Stimulated activated CD4-positive, alpha-beta T cell treated with anti-CD3 and anti-CD28 coated beads, Interleukin-1b, Interleukin-23, amount 100 ng/mL, for 24 hours (primary cell): ENCODE data around the gene LTBR.
A peak's percentile ranks its signal among the peaks of the same experiment; 100 is the strongest.
"Not testable (repeated sequence)": the region's sequence is repeated elsewhere in the genome, so short reads cannot be mapped to it uniquely, and the experiment has no call there.

Source experiments
- DNase-seq, 4 experiments: peaks; one replicate each; pipeline ENCODE4 v3.0.0-alpha.2; 2020; ENCODE audit warnings: low read depth in 4 of 4, low spot score in 1 of 4

Gene LTBR

DNA sequence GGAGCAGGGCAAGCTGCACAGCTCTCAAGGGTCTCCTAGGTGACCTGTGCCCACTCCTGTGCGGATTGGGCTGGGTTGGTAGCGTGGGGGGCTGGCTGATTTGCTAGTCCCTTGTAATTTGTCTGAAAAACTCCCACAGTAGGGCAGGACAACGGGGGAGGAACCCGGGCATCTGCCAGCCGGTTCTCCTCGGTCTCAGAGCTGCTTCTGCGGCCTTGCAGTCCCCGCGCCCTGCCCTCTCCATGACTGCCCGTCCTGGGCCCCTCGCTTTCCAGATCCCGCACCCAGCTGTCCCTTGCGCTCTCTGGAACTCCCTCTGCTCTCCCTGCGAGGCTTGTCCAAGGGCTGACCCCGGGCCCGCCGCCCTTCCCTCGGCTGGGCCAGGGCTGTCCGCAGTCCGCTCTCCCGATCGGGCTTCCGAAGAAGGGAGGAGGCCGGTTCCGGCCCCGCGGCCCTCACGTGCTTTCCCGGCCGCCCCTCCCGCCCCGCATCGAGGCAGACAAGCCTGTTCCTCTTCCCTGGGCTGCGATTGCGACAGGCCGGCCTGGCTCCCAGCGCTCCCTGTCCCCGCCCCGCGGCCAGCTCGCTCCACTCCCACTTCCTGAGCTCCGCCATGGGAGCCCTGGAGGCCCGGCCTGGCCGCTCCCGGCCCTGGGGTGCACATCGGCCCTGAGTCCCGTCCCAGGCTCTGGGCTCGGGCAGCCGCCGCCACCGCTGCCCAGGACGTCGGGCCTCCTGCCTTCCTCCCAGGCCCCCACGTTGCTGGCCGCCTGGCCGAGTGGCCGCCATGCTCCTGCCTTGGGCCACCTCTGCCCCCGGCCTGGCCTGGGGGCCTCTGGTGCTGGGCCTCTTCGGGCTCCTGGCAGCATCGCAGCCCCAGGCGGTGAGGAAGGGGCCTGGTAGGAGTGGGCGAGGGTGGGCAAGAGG lies at the start of gene LTBR:
Gene LTBR, plus strand, starts transcription at position 591 of the 927 bp plus-strand sequence. Its CDS starts 197 bp downstream, at position 788.
- DNase-seq = no peak

DNA sequence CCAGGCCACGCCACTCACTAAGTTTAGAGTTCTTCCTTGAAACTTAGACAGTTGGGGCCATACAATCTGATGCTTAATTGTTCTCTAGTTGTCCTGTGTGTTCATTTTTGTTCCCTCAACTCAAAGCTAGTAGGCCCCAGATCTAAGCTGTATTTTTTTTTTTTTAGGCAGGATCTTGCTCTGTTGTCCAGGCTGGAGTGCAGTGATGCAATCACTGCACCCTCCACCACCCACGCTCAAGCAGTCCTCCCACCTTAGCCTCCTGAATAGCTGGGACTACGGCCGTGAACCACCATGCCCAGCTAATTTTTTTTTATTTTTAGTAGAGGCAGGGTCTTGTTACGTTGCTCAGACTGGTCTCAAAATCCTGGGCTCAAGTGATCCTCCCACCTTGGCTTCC lies 49.6 kb upstream of the LTBR start:
- no peak for DNase-seq

DNA sequence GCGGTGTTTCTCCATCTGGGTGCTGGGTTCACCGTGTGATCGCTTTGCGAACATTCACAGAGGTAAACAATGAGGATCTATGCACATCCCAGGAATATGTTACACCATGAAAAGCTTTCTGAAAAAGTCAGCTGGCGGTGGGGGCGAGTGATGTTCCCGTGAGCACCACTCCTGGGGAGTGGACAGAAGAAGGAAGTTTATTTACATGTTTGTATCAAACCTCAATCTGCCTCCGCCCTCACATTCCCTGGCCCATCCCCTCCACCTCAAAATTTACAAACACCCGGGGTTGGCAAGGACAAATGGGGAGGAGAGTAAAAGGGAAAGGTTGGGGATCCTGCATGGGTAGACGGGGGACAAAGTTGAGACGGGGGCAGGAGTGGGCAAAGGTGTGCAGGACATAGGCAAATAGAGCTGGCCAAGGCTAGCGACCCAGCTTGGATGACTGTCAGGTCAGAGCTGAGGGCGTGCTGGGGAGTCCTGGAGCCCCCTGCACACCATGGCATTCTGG lies 49.0 kb upstream of the LTBR start:
- DNase-seq = no peak

DNA sequence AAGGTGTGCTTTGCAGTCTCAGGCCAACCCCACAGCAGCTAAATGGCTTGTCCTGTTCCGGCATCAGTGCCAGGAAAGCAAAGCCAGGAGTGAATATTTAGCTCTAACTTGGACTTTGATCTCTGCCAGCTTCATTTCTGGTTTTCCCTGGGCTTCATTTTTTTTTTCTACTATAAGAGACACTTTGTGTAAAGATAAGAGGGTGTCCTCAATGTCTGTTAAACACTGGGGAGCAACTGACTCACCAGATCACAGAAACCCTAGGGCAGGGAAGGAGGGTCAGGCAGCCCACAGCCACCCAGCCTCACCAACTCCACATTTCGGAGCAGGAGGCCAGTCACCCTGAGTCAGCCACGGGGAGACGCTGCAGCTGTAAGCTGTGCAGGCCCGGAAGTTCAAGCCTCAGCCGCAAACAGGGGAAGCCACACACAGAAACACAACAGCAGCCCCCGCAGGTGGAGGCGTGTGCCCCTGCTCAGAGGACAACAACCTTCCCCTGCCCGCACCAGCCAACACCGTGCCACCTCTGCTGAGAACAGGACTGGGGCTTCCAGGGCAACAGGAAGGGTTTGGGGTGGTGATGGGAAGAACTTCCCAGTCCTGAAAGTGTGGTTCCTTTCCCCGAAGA lies 48.4 kb upstream of the LTBR start:
- DNase-seq = peak; percentile 61 to 85 (median 72)

DNA sequence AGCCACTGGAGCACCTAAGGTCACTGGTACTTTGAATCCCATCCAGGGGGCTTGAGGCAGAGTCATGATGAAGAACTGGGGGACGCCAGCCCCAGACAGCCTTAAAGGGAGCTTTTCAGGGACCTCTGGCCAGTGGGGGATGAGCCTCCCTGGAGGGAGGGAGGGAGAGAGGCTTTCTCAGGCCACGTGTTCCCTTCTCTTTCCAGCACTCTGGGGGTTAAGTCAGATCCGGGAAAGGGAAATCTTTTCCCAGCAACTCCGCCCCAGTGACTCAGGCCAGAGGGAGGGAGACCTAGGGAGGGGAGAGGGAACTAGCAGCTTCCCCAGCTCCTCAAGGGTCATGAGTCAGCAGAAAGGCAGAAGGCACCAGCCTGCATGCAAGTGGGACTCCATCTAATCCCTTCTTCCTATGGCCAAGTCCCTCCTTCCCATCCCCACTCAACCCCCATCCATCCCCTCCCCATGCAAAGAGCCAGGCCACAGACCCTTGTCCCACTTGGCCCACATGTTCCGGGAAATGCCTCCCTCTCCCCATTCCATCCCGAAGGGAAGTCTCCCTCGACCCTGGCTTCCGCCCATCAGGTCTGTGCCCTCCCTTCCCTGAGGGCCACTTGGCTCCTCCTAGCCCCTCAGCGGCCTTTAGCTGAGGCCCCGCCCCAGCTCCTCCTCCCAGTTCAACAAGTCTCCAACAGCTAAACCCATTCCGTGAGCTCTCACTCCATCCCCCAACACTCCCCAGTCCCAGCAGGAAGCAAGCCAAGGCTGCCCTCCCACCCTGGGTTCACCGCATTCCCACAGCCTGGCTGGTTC lies 47.7 kb upstream of the LTBR start:
- DNase-seq = peak in 1 of 4 experiments; percentile 57

DNA sequence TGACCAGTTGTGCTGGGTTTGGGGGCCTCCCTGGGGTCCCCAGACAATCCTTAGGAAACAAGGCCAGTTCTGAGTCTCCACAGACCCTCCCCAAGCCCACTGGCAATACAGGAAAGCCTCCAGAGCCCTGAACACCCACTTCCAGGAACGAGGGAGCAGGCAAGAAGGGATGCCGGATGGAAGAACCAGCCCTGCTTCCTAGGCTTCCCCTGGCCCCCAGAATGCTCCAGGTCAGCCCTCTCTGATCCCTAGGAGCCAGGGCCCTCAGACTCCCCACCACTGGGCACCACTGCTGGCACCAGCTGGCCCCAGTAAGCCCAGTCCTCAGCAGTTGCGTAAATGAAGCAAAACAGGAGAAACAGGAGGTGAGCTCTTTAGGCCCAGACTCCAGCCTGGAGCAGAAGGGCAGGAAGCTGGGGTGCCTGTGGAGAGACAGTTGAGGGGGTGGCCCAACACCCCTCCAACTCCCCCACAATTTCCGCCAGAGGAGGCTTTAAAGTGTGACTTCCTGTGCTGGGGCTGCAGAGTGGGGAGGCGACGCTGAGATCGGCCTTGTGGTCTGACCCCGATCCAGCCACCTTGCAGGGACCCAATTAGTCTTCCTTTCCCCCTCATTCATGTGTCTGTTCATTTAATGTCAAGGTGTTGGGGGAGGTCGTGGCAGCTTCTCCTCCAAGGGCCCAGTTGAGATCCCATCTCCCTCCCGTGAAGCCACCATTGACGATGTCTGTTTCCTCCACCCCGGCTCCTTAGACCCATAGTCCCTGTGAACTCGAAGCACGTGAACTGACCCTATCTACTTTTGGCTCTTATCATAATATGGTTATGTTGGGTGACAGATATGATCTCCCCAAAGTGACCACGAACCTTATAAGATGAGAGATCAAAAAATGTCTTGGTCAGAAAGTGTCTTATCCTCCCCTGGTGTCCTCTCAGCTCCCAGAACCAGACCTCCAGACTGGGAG lies 46.8 kb upstream of the LTBR start:
- no peak for DNase-seq

DNA sequence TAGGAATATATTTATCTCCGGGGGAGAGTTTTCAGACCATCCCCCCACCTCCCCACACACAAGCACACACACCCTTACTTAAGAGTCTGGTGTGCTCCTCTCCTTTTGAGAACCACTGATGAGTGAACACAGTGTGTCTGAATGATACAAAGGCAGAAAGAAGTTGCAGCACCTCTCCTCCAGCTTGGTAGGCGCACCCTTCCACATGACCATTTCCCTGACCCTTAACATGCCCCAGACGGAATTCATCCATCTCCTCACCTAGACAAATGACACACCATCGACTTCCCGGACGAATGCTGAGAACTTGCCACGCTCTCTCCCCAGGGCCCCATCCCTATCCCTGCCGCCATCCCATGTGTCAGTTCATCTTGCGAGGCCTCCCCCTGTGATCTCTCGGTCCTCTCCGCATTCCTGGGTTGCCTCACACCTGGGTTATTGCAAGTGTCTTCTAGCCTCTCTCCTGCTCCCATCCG lies 46.0 kb upstream of the LTBR start:
- DNase-seq = no peak

DNA sequence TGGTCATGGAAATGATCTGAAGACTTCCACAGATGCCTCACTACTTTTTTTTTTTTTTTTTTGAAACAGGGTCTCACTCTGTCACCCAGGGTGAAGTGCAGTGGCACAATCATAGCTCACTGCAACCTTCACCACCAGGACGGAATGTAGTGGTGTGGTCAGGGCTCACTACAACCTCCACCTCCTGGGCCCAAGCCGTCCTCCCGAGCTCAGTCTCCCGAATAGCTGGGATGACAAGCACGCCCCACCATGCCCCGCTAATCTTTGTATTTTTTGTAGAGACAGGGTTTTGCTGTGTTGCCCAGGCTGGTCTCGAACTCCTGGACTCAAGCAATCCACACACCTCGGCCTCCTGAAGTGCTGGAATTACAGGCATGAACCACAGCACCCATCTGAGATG lies 45.4 kb upstream of the LTBR start:
- not testable (repeated sequence) for DNase-seq

DNA sequence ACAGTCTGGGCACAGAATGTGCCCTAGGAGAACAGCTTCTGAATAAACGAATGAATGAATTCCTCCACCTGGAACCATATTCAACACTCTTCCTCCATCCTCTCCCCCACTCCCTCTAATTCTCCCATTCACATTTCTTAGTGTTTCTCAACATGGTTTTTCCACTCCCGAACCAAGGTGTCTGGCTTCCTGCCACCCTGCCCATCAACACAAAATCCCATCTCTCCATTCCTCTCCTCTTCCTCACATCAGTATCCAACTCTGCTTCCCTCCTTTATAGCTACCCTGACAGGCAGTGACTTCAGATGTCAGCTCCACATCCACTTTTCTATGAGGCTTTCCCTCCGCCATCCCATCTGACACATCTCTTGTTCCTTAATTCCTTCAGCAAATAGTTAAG lies 45.0 kb upstream of the LTBR start:
- DNase-seq = no peak

DNA sequence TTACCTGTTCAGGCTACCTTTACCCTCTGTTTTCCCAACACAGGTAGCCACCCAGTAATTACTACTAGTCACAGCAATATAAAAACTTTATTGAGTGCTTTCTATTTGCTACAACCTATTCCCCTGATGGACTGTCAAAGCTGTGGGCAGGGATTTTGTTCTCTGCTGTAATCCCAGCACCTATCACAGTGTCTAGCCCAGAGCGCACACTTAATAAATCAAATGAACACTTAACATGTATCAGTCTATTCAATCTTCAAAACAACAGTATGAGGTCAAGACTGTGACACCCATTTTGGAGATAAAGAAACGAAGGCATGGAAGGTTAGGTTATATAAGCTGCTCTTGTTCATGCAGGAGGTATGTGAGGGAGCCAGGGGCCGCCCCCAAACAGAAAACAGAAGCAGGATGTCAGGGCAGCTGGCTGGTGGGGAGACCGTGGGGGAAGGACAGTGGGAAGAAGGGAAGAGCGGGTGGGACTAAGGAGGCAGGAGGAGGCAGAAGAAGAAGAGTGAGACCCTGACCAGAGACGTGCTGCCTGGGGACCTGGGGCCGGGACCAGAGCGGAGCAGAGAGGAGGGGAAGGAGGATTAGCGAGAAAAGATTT lies 43.8 kb upstream of the LTBR start:
- no peak for DNase-seq

DNA sequence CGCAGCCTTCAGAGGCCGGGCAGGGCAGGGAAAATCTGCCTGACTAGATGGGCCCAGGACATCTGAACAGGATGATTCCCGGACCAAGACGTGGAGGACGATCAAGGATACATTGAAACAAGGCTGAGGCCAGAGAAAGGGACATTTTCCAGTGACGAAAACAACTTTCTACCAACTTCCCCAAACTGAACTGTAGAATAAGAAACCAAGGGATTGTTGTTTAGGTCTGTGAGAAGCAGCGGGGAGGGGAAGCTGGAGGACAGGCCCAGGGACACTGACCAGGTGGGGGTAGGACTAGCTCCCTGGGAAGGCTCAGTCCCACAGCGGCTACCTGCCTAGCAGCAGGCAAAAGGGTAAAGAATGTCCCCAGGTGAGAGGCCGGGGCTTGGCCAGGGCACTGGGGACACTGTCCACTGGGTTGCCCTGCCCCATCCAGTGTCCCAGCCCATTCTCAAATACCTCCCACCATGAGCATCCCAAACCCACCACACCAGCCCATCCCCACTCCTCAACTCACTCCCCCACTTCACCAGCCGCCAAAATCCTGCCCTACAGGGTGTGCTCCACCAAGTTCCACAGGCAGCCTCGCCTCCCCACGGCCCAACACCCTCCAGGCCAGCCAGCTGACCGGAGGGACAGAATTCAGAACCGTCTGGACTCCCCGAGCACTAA lies 43.1 kb upstream of the LTBR start:
- DNase-seq = no peak

DNA sequence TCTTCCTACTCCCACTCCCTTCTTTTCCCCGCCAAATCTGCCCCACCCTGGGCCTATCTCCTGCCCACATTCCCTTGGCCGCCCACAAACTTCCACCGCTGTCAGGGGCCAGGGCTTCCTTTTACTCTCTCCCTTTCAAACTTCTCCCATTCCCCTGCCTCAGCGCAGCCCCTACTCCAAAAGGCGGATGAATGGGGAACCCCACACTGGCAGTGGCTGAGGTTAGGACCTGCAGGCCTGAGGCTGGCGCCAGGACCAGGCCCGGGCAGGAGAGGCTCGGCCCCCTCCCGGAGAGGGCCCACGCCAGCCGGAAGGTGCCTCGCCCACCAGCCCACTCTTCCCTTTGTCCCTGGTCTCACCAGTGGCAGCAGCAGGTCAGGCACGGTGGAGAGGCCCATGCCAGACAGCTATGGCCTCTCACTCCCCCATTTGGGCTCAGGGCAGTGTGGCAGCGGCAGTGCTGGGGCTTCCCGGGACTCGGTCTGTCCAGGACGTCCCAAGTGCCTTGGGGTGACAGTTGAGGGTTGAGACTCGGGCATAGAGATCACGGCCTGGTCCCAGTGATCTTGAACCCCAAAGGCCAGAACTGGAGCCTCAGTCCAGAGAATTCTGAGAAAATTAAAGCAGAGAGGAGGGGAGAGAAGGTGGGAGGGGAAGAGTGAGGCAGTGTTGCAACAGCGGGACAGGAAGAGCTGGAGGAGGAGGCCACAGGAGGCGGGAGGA lies 42.4 kb upstream of the LTBR start, which contains the start of gene TNFRSF1A:
Gene TNFRSF1A, minus strand, starts transcription at position 660 of the 723 bp plus-strand sequence. Its CDS starts 262 bp downstream, at position 398.
- DNase-seq = peak in 1 of 4 experiments; percentile 42

DNA sequence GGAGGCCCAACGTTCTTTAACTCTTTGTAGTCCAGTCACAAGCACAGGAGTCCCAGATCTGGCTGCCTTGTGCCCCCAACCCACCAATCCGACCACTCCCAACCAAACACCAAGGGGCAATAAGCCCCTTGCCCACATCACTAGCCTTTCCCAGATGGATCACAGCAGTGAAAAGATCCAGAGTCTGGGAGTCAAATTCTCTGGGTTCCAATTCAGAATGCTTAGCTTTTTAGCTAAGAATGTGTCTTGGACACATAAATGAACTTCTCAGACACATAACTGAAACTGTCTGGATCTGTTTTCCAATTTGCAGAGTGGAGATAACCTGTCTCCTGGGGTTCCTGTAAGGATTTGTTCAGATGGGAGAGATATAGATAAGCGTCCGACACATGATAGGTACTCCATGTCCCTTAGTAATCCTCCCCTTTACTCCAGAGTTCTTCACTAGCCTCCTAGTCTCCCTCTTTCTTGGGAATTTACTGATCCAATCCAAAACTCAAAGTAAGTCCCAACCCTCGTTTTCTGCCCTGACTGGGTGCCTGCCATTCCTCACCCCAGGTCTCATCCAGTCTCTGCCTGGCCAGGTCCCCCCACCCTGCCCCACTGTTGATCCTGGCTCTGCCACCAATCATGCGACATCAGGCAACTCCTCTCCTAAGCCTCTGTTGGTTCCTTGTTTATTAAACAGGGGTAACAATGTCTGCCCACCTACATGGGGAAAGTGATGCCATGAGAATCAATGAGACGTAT lies 41.6 kb upstream of the LTBR start:
- no peak for DNase-seq

DNA sequence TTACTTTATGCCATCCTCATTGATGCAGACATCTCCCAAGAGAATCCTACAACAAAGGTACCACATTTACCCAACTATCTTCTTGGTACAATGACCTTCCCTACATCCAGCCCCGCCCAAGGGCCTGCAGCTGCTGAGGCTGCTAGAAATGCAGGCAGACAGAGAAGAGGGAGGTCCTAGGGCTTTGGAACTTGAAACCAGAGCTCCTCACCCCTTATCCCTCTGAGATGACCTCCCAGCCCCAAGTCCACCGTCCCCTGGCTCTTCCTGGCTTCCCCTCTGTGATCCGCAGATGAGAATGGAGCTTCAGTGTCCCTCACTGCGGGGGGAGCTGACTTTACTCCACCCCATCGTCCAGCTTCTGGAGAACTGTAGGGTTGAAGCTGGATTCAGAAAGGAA lies 40.4 kb upstream of the LTBR start:
- DNase-seq = no peak

DNA sequence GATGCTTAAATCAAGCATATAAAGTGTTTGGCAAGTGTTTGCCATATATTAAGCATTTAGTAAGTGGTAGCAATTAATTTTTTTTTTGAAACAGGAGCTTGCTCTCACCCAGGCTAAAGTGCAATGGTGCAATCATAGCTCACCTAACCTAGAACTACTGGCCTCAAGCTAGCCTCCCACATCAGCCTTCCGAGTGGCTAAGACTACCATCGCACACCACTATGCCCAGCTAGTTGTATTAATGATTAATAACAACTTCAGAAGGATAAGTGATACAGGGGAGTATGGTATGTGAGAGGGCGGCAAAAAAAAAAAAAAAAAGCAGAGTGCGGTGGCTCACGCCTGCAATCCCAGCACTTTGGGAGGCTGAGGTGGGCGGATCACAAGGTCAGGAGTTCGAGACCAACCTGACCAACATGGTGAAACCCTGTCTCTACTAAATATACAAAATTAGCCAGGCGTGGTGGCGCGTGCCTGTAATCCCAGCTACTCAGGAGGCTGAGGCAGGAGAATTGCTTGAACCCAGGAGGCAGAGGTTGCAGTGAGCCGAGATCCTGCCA lies 39.8 kb upstream of the LTBR start:
- DNase-seq = not testable (repeated sequence)

DNA sequence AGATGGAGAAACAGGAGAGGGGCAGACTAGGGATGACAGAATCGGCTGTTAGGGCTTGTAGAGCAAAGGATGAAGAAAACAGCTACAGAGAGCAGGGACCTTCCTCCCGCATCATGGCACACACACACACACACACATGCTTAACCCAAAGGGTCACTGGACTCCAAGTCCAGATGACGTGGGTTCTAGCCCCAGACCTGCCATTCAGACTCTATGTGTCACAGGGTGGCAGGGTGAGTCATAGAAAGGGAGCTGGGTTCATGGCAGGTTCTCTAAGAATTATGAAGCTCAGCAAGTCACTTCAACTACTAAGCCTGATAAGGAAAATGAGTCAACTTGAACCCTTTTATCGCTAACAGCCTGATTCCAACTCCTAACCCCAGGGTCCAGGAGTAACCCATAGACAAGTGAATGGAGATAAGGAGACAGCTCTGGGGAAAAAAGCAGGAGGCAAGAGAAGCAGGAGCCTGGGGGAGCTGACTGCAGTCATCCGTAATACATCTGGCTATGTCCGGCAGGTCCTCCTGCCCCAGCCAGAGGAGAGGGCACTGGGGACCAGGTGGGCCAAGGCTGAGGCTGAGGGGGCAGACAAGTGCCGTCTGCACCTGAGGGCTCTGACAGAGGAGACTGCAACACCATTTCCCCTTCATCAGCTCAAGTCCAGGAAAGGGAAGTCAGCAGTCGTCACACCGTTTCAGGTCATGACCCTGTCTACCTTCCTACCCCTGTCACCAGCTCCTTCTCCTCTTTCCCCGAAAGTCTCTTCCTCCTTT lies 38.5 kb upstream of the LTBR start:
- DNase-seq = no peak
